ENCODE measurements around the gene PPP2R3A. TPM values are rescaled to one million over a fixed set of nuclear protein-coding genes. Genes with fewer than 3 reads are reported as not detected.

The PPP2R3A gene
- total RNA-seq, 6 experiments from 2014 or later = 21.2 to 26.1 (median 24.8) TPM

GRCh38 chr3:135990903-135991302, 25.4 kb downstream of the PPP2R3A start:
- Mint-ChIP-seq H3K27ac (peak overlapping the region; percentile 76), H3K4me3 (peak overlapping the region; percentile 6; the same call in 1 of the 2 replicates), H3K9me3 (no peaks in the 10 kb centered on the region), H3K27me3 (ENCODE audit: insufficient read depth) (no peaks in the 10 kb centered on the region), H3K36me3 (ENCODE audit: low read depth) (peaks cover 10% of the 10 kb centered on the region), H3K4me1 (ENCODE audit: low read depth) (peaks cover 16% of the 10 kb centered on the region)
- TF ChIP-seq CTCF (IDR thresholded peaks at IDR 0.05) = no peak
- no peak for DNase-seq

DNA sequence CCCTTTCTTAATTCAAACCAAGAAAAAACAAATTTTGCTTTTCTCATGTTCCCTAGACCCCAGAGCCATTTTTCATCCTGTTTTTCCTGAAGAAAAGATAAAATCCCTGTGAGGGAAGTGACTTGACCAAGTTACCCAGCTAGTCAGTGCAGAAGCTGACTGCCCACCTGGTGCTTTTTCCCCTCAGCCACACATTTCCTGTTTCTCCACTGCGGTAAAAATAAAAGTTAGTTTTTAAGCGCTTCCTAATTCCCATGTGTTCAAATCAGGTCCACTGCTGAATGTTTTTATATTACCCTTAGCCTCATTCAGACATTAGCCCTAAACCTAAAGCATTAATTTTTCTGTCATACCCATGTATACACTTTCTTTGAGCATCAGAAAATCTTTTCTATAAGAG, 26.1 kb downstream of the PPP2R3A start:
- Mint-ChIP-seq H3K4me3 (peak overlapping the region; percentile 37; the same call in 1 of the 2 replicates), H3K36me3 (ENCODE audit: low read depth) (peaks cover 10% of the 10 kb centered on the region)
- no peak for TF ChIP-seq CTCF (IDR thresholded peaks at IDR 0.05)

GRCh38 chr3:135992072-135992471, 26.5 kb downstream of the PPP2R3A start:
- no peak for TF ChIP-seq CTCF (IDR thresholded peaks at IDR 0.05)
- Mint-ChIP-seq H3K27me3 (ENCODE audit: insufficient read depth) (no peaks in the 10 kb centered on the region), H3K4me1 (ENCODE audit: low read depth) (peaks cover 16% of the 10 kb centered on the region), H3K4me3 (peak overlapping the region; percentile 51), H3K36me3 (ENCODE audit: low read depth) (peaks cover 10% of the 10 kb centered on the region), H3K27ac (peak overlapping the region; percentile 90), H3K9me3 (no peaks in the 10 kb centered on the region)
- DNase-seq = peak; percentile 86

More for the DNA sequence above, 26.1 kb downstream of the PPP2R3A start:
- Mint-ChIP-seq H3K27me3 (ENCODE audit: insufficient read depth) (no peaks in the 10 kb centered on the region), H3K9me3 (no peaks in the 10 kb centered on the region), H3K4me1 (ENCODE audit: low read depth) (peaks cover 16% of the 10 kb centered on the region), H3K27ac (peak overlapping the region; percentile 90)
- DNase-seq = no peak

GRCh38 chr3:135994708-135995337, 29.3 kb downstream of the PPP2R3A start:
- DNase-seq = no peak
- Mint-ChIP-seq H3K4me3 (no peak overlapping the region), H3K4me1 (ENCODE audit: low read depth) (peaks cover 25% of the 10 kb centered on the region), H3K36me3 (ENCODE audit: low read depth) (peaks cover 10% of the 10 kb centered on the region), H3K27me3 (ENCODE audit: insufficient read depth) (no peaks in the 10 kb centered on the region), H3K27ac (no peak overlapping the region; the same call in 1 of the 2 replicates), H3K9me3 (no peaks in the 10 kb centered on the region)
- TF ChIP-seq CTCF (IDR thresholded peaks at IDR 0.05) = no peak

DNA sequence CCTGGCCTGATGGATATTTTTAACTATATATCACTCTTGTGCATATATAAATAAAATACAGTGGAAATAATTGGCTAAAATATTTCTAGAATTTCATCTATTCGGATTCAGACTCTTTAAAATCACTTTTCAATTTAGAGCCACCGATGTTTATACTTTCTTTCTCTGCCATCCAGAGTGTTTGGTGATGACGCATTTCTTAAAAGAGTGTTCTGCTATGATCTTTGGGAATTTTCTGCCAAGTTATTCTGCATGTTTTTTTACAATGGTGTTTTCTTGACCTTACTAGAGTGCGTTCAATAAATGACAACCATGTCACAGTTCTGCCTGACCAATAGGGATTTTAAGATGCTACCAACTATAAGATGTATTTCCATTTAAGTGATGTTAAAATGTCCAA, 30.2 kb downstream of the PPP2R3A start:
- H3K4me3 Mint-ChIP-seq = peak overlapping the region; percentile 31
- peaks cover 17% of the 10 kb centered on the region for H3K36me3 Mint-ChIP-seq (ENCODE audit: low read depth)
- H3K9me3 Mint-ChIP-seq = no peaks in the 10 kb centered on the region
- peaks cover 28% of the 10 kb centered on the region for H3K4me1 Mint-ChIP-seq (ENCODE audit: low read depth)
- no peak for TF ChIP-seq CTCF (IDR thresholded peaks at IDR 0.05)
- DNase-seq = peak; percentile 18
- H3K27ac Mint-ChIP-seq = peak overlapping the region; percentile 18; the same call in 1 of the 2 replicates
- H3K27me3 Mint-ChIP-seq (ENCODE audit: insufficient read depth) = no peaks in the 10 kb centered on the region
